Vagina (tissue), 2 donors: Measurements from ENCODE around the gene CCT5.

Experiments
- POLR2A ChIP-seq, 2 donors: fragments of 450-650 bp; IDR thresholded peaks; one replicate each; pipeline ENCODE4 v1.6.1; 2017; ENCODE audit warnings: antibody characterized with exemption in 2 of 2, mild to moderate bottlenecking in 2 of 2, moderate library complexity in 2 of 2
- TF ChIP-seq, protein P1 (sequence below), 3 experiments: fragments of 450-650 bp in 2 of 3; fragments of 200-600 bp in 1 of 3; sonication (generic) in 1 of 3; IDR thresholded peaks; one replicate each; pipeline ENCODE4 v1.5.1; 2017 to 2019; ENCODE audit warnings: antibody characterized with exemption in 3 of 3, mild to moderate bottlenecking in 2 of 3, moderate library complexity in 2 of 3

DNA sequence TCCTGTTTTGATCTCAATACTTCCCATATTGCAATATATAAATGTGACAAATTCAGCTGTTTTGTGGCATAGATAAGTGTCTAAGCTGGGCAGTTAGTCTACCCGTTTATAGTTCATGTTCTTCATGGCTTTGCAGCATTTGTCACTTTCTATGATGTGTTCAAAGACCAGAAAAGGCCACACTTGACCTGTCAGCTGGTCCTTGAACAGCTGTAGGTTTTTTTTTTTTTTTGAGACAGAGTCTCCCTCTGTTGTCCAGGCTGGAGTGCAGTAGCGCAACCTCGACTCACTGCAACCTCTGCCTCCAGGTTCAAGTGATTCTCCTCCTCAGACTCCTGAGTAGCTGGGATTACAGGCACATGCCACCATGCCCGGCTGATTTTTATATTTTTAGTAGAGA is 29.2 kb downstream of the CCT5 start:
- no peak for TF ChIP-seq POLR2A (IDR thresholded peaks at IDR 0.05)
- TF ChIP-seq, protein P1, sequence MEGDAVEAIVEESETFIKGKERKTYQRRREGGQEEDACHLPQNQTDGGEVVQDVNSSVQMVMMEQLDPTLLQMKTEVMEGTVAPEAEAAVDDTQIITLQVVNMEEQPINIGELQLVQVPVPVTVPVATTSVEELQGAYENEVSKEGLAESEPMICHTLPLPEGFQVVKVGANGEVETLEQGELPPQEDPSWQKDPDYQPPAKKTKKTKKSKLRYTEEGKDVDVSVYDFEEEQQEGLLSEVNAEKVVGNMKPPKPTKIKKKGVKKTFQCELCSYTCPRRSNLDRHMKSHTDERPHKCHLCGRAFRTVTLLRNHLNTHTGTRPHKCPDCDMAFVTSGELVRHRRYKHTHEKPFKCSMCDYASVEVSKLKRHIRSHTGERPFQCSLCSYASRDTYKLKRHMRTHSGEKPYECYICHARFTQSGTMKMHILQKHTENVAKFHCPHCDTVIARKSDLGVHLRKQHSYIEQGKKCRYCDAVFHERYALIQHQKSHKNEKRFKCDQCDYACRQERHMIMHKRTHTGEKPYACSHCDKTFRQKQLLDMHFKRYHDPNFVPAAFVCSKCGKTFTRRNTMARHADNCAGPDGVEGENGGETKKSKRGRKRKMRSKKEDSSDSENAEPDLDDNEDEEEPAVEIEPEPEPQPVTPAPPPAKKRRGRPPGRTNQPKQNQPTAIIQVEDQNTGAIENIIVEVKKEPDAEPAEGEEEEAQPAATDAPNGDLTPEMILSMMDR (IDR thresholded peaks at IDR 0.05) = no peak
